ENCODE data around the gene TXNDC8.

Gene TXNDC8

GRCh38 chr9:110257097-110257841, 80.4 kb downstream of the TXNDC8 start:
- H3K4me3 ChIP-seq (ENCODE audit: low read length in 2 of 2), result peak overlapping the region; percentile 85 to 91
- no peaks in the 10 kb centered on the region for H3K27me3 ChIP-seq (ENCODE audit: control insufficient read depth in 1 of 2, insufficient read depth in 2 of 2, low read length in 2 of 2)
- no peaks in the 10 kb centered on the region for H3K36me3 ChIP-seq (ENCODE audit: control insufficient read depth in 2 of 2, insufficient read depth in 2 of 2, low read length in 2 of 2)
- H3K27ac ChIP-seq (ENCODE audit: low read length), result peak overlapping the region; percentile 73
- no peaks in the 10 kb centered on the region for H3K9me3 ChIP-seq (ENCODE audit: control insufficient read depth in 2 of 2, low read length in 2 of 2)
- peaks cover 12% of the 10 kb centered on the region for H3K4me1 ChIP-seq (ENCODE audit: control insufficient read depth, insufficient read depth, low read length)
- peak overlapping the region; percentile 82 to 83 for H3K9ac ChIP-seq (ENCODE audit: low read length in 2 of 2)

- Histone ChIP-seq H3K4me1 (ENCODE audit: control insufficient read depth, insufficient read depth, low read length) (peaks cover 12% of the 10 kb centered on the region), H3K4me3 (ENCODE audit: low read length in 2 of 2) (peak within 1 kb of the TSS; percentile 85 to 91), H3K36me3 (ENCODE audit: control insufficient read depth in 2 of 2, insufficient read depth in 2 of 2, low read length in 2 of 2) (no peaks in the 10 kb centered on the region), H3K27me3 (ENCODE audit: control insufficient read depth in 1 of 2, insufficient read depth in 2 of 2, low read length in 2 of 2) (no peaks in the 10 kb centered on the region), H3K27ac (ENCODE audit: low read length) (peak within 1 kb of the TSS; percentile 74), H3K9me3 (ENCODE audit: control insufficient read depth in 2 of 2, low read length in 2 of 2) (no peaks in the 10 kb centered on the region), H3K9ac (ENCODE audit: low read length in 2 of 2) (peak within 1 kb of the TSS; percentile 82 to 83)
Measured at GRCh38 chr9:110256380-110257096, 81.1 kb downstream of the TXNDC8 start, which contains the start of gene TXN. TXN (minus strand) TSS chr9:110256507; CDS start chr9:110256435, 72 bp downstream.

DNA sequence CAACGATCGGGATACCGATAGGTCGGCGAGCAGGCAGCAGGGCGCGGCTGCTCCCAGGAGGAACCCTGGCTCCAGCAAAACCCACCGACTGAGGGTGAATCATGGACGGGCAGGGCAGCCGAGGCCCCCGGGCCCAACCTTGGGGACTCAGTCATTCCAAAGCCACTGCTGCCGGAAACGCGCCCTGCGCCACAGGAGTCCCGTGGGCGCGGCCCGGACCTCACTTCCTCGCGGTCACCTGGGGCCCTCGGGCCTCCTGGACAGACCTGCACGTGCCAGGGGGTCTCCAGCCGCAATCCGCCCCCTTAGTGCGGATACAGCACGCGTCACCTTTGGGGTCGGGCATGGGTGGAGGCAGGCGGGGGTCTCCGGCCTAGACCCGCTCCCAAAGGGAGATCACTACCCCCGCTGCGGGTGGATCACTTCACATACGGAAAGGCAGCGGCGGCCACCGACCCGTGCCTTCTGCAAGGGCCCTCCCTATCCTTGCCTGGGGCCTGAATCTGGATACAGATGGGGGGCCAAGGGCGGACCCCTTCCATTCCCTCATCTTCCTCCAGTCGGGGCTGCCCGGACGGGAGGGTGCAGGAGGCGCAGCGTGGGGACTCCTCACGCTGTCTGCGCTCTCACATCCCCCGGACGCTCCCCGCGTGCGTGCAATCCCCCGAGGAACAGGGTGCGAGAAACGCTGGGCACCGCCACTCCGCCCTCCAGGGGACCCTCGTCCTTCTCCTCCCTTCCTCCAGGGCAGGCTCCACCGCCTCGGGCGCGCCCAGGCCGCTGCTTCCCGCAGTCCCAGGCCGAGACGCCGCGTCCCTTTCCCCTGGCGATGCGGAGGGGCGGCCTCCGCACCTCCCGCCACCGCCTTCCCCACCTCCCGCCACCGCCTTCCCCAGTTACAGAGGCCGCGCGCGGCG, 81.9 kb downstream of the TXNDC8 start:
- H3K4me3 ChIP-seq (ENCODE audit: low read length in 2 of 2), result peak overlapping the region; percentile 85 to 91
- peak overlapping the region; percentile 74 for H3K27ac ChIP-seq (ENCODE audit: low read length)
- H3K9me3 ChIP-seq (ENCODE audit: control insufficient read depth in 2 of 2, low read length in 2 of 2), result no peaks in the 10 kb centered on the region
- peak overlapping the region; percentile 80 to 83 for H3K9ac ChIP-seq (ENCODE audit: low read length in 2 of 2)
- no peaks in the 10 kb centered on the region for H3K36me3 ChIP-seq (ENCODE audit: control insufficient read depth in 2 of 2, insufficient read depth in 2 of 2, low read length in 2 of 2)
- no peaks in the 10 kb centered on the region for H3K27me3 ChIP-seq (ENCODE audit: control insufficient read depth in 1 of 2, insufficient read depth in 2 of 2, low read length in 2 of 2)
- H3K4me1 ChIP-seq (ENCODE audit: control insufficient read depth, insufficient read depth, low read length), result peaks cover 12% of the 10 kb centered on the region

DNA sequence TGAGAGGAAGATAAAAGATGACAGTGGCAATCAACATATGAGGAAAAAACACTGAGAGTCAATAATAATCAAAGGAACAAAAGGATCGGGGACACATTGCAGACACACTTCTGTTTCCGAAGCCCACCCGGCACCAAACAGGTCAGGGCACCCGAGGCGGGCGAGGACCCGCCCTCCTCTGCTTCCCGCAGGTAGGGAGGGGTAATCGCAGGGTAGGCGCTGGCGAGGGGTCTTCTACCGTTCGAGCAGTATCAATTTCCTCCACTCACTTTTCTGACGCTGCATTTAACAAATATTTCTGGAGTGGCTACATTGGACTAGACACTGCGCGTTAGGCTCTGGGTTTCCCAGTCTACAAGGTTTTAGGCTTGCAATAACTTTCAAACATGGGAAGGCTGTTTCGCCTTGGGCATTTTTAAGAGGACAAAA, 82.6 kb downstream of the TXNDC8 start:
- Histone ChIP-seq H3K36me3 (ENCODE audit: control insufficient read depth in 2 of 2, insufficient read depth in 2 of 2, low read length in 2 of 2) (peaks cover 0 to 2% of the 10 kb centered on the region in 2 donors), H3K4me3 (ENCODE audit: low read length in 2 of 2) (peak overlapping the region; percentile 85 to 91), H3K27me3 (ENCODE audit: control insufficient read depth in 1 of 2, insufficient read depth in 2 of 2, low read length in 2 of 2) (no peaks in the 10 kb centered on the region), H3K27ac (ENCODE audit: low read length) (peak overlapping the region; percentile 74), H3K4me1 (ENCODE audit: control insufficient read depth, insufficient read depth, low read length) (peaks cover 12% of the 10 kb centered on the region), H3K9ac (ENCODE audit: low read length in 2 of 2) (peak overlapping the region; percentile 80 to 83), H3K9me3 (ENCODE audit: control insufficient read depth in 2 of 2, low read length in 2 of 2) (no peaks in the 10 kb centered on the region)

GRCh38 chr9:110254500-110254899, 83.2 kb downstream of the TXNDC8 start:
- peak overlapping the region; percentile 30 to 83 for H3K9ac ChIP-seq (ENCODE audit: low read length in 2 of 2)
- no peaks in the 10 kb centered on the region for H3K9me3 ChIP-seq (ENCODE audit: control insufficient read depth in 2 of 2, low read length in 2 of 2)
- peaks cover 12% of the 10 kb centered on the region for H3K4me1 ChIP-seq (ENCODE audit: control insufficient read depth, insufficient read depth, low read length)
- peak overlapping the region in 1 of 2 donors; percentile 31 for H3K4me3 ChIP-seq (ENCODE audit: low read length in 2 of 2)
- H3K27ac ChIP-seq (ENCODE audit: low read length), result no peak overlapping the region
- H3K36me3 ChIP-seq (ENCODE audit: control insufficient read depth in 2 of 2, insufficient read depth in 2 of 2, low read length in 2 of 2), result peaks cover 3% of the 10 kb centered on the region in 2 donors
- H3K27me3 ChIP-seq (ENCODE audit: control insufficient read depth in 1 of 2, insufficient read depth in 2 of 2, low read length in 2 of 2), result no peaks in the 10 kb centered on the region

All from stomach smooth muscle (tissue), 2 donors.